ENCODE results near the gene INKA2. TPM values are rescaled to one million over a fixed set of nuclear protein-coding genes. Genes with fewer than 3 reads are reported as not detected.

The INKA2 gene
- polyA plus RNA-seq, 1 donor: 4.2 TPM

- Histone ChIP-seq H3K36me3 (ENCODE audit: control insufficient read depth, insufficient read depth, low read length) (no peaks in the 10 kb centered on the region), H3K4me3 (ENCODE audit: low read length) (no peak overlapping the region), H3K9me3 (ENCODE audit: control insufficient read depth, low read depth, low read length) (no peaks in the 10 kb centered on the region), H3K27ac (ENCODE audit: low read length) (no peak overlapping the region), H3K27me3 (ENCODE audit: control insufficient read depth, insufficient read depth, low read length) (no peaks in the 10 kb centered on the region), H3K4me1 (ENCODE audit: control insufficient read depth, insufficient read depth, low read length) (peaks cover 27% of the 10 kb centered on the region)
- DNase-seq: no peak
- 86% methylated on average over 1 of the region's 5 CpGs for WGBS (ENCODE audit: insufficient coverage, low lambda C conversion rate)
Measured at GRCh38 chr1:111733992-111734341, 5.2 kb downstream of the INKA2 start.

- WGBS (ENCODE audit: insufficient coverage, low lambda C conversion rate): no CpG with 5 or more reads among the region's 9 CpGs
- H3K36me3 ChIP-seq (ENCODE audit: control insufficient read depth, insufficient read depth, low read length): no peaks in the 10 kb centered on the region
- H3K4me1 ChIP-seq (ENCODE audit: control insufficient read depth, insufficient read depth, low read length): peaks cover 27% of the 10 kb centered on the region
Measured at GRCh38 chr1:111733183-111733991, 5.8 kb downstream of the INKA2 start.

GRCh38 chr1:111732718-111733117 is 6.5 kb downstream of the INKA2 start:
- Histone ChIP-seq H3K9me3 (ENCODE audit: control insufficient read depth, low read depth, low read length) (no peaks in the 10 kb centered on the region), H3K4me3 (ENCODE audit: low read length) (no peak overlapping the region), H3K27me3 (ENCODE audit: control insufficient read depth, insufficient read depth, low read length) (no peaks in the 10 kb centered on the region), H3K4me1 (ENCODE audit: control insufficient read depth, insufficient read depth, low read length) (peaks cover 20% of the 10 kb centered on the region), H3K27ac (ENCODE audit: low read length) (no peak overlapping the region), H3K36me3 (ENCODE audit: control insufficient read depth, insufficient read depth, low read length) (no peaks in the 10 kb centered on the region)
- WGBS (ENCODE audit: insufficient coverage, low lambda C conversion rate): no CpG with 5 or more reads among the region's 7 CpGs
- no peak for DNase-seq

More at GRCh38 chr1:111733183-111733991, 5.8 kb downstream of the INKA2 start:
- peak; percentile 69 to 84 for DNase-seq
- Histone ChIP-seq H3K27me3 (ENCODE audit: control insufficient read depth, insufficient read depth, low read length) (no peaks in the 10 kb centered on the region), H3K27ac (ENCODE audit: low read length) (no peak overlapping the region), H3K9me3 (ENCODE audit: control insufficient read depth, low read depth, low read length) (no peaks in the 10 kb centered on the region), H3K4me3 (ENCODE audit: low read length) (no peak overlapping the region)

- no peak for DNase-seq
- H3K36me3 ChIP-seq (ENCODE audit: control insufficient read depth, insufficient read depth, low read length): peaks cover 6% of the 10 kb centered on the region
- 100% methylated on average over 1 of the region's 6 CpGs for WGBS (ENCODE audit: insufficient coverage, low lambda C conversion rate)
- H3K27me3 ChIP-seq (ENCODE audit: control insufficient read depth, insufficient read depth, low read length): no peaks in the 10 kb centered on the region
- no peak overlapping the region for H3K4me3 ChIP-seq (ENCODE audit: low read length)
- H3K9me3 ChIP-seq (ENCODE audit: control insufficient read depth, low read depth, low read length): no peaks in the 10 kb centered on the region
- H3K4me1 ChIP-seq (ENCODE audit: control insufficient read depth, insufficient read depth, low read length): peaks cover 15% of the 10 kb centered on the region
- H3K27ac ChIP-seq (ENCODE audit: low read length): no peak overlapping the region
Measured at GRCh38 chr1:111731956-111732355, 7.2 kb downstream of the INKA2 start.

GRCh38 chr1:111730706-111731105 is 8.5 kb downstream of the INKA2 start:
- no CpG with 5 or more reads among the region's 4 CpGs for WGBS (ENCODE audit: insufficient coverage, low lambda C conversion rate)
- Histone ChIP-seq H3K27me3 (ENCODE audit: control insufficient read depth, insufficient read depth, low read length) (no peaks in the 10 kb centered on the region), H3K9me3 (ENCODE audit: control insufficient read depth, low read depth, low read length) (no peaks in the 10 kb centered on the region), H3K4me1 (ENCODE audit: control insufficient read depth, insufficient read depth, low read length) (peaks cover 15% of the 10 kb centered on the region), H3K36me3 (ENCODE audit: control insufficient read depth, insufficient read depth, low read length) (peaks cover 6% of the 10 kb centered on the region), H3K4me3 (ENCODE audit: low read length) (no peak overlapping the region), H3K27ac (ENCODE audit: low read length) (no peak overlapping the region)
- no peak for DNase-seq

GRCh38 chr1:111729946-111730681 is 9.1 kb downstream of the INKA2 start:
- Histone ChIP-seq H3K27me3 (ENCODE audit: control insufficient read depth, insufficient read depth, low read length) (no peaks in the 10 kb centered on the region), H3K27ac (ENCODE audit: low read length) (no peak overlapping the region), H3K4me3 (ENCODE audit: low read length) (no peak overlapping the region), H3K4me1 (ENCODE audit: control insufficient read depth, insufficient read depth, low read length) (peaks cover 15% of the 10 kb centered on the region), H3K9me3 (ENCODE audit: control insufficient read depth, low read depth, low read length) (no peaks in the 10 kb centered on the region), H3K36me3 (ENCODE audit: control insufficient read depth, insufficient read depth, low read length) (peaks cover 6% of the 10 kb centered on the region)
- WGBS (ENCODE audit: insufficient coverage, low lambda C conversion rate): no CpG with 5 or more reads among the region's 7 CpGs
- DNase-seq: no peak

- Histone ChIP-seq H3K27ac (ENCODE audit: low read length) (no peak overlapping the region), H3K27me3 (ENCODE audit: control insufficient read depth, insufficient read depth, low read length) (no peaks in the 10 kb centered on the region), H3K9me3 (ENCODE audit: control insufficient read depth, low read depth, low read length) (no peaks in the 10 kb centered on the region), H3K36me3 (ENCODE audit: control insufficient read depth, insufficient read depth, low read length) (peaks cover 6% of the 10 kb centered on the region), H3K4me3 (ENCODE audit: low read length) (no peak overlapping the region), H3K4me1 (ENCODE audit: control insufficient read depth, insufficient read depth, low read length) (peaks cover 15% of the 10 kb centered on the region)
- no CpG with 5 or more reads among the region's 8 CpGs for WGBS (ENCODE audit: insufficient coverage, low lambda C conversion rate)
- DNase-seq: no peak
Measured at GRCh38 chr1:111729271-111729921, 9.8 kb downstream of the INKA2 start.

- DNase-seq: no peak
- Histone ChIP-seq H3K4me1 (ENCODE audit: control insufficient read depth, insufficient read depth, low read length) (peaks cover 4% of the 10 kb centered on the region), H3K36me3 (ENCODE audit: control insufficient read depth, insufficient read depth, low read length) (peaks cover 6% of the 10 kb centered on the region), H3K9me3 (ENCODE audit: control insufficient read depth, low read depth, low read length) (no peaks in the 10 kb centered on the region), H3K4me3 (ENCODE audit: low read length) (no peak overlapping the region), H3K27ac (ENCODE audit: low read length) (no peak overlapping the region), H3K27me3 (ENCODE audit: control insufficient read depth, insufficient read depth, low read length) (no peaks in the 10 kb centered on the region)
- no CpG with 5 or more reads among the region's 18 CpGs for WGBS (ENCODE audit: insufficient coverage, low lambda C conversion rate)
Measured at GRCh38 chr1:111727056-111727455, 12.1 kb downstream of the INKA2 start.

- Histone ChIP-seq H3K36me3 (ENCODE audit: control insufficient read depth, insufficient read depth, low read length) (peaks cover 6% of the 10 kb centered on the region), H3K27ac (ENCODE audit: low read length) (no peak overlapping the region), H3K4me1 (ENCODE audit: control insufficient read depth, insufficient read depth, low read length) (no peaks in the 10 kb centered on the region), H3K9me3 (ENCODE audit: control insufficient read depth, low read depth, low read length) (no peaks in the 10 kb centered on the region), H3K27me3 (ENCODE audit: control insufficient read depth, insufficient read depth, low read length) (no peaks in the 10 kb centered on the region), H3K4me3 (ENCODE audit: low read length) (no peak overlapping the region)
- 57% methylated on average over 1 of the region's 5 CpGs for WGBS (ENCODE audit: insufficient coverage, low lambda C conversion rate)
- no peak for DNase-seq
Measured at GRCh38 chr1:111725192-111725591, 14.0 kb downstream of the INKA2 start.

GRCh38 chr1:111723871-111724270 is 15.3 kb downstream of the INKA2 start:
- no peaks in the 10 kb centered on the region for H3K9me3 ChIP-seq (ENCODE audit: control insufficient read depth, low read depth, low read length)
- H3K4me1 ChIP-seq (ENCODE audit: control insufficient read depth, insufficient read depth, low read length): no peaks in the 10 kb centered on the region
- no CpG with 5 or more reads among the region's 1 CpG for WGBS (ENCODE audit: insufficient coverage, low lambda C conversion rate)
- H3K4me3 ChIP-seq (ENCODE audit: low read length): no peak overlapping the region
- H3K27me3 ChIP-seq (ENCODE audit: control insufficient read depth, insufficient read depth, low read length): no peaks in the 10 kb centered on the region
- H3K27ac ChIP-seq (ENCODE audit: low read length): no peak overlapping the region
- DNase-seq: no peak
- H3K36me3 ChIP-seq (ENCODE audit: control insufficient read depth, insufficient read depth, low read length): peaks cover 6% of the 10 kb centered on the region

All from large intestine (tissue), 3 donors.